LHCN-M2 (cell line): Measurements from ENCODE around the gene NDUFAF5. TPM values are rescaled to one million over a fixed set of nuclear protein-coding genes. Genes with fewer than 3 reads are reported as not detected.

Source experiments
- total RNA-seq: library from RNA; depleted of rRNA; stranded (reverse); fragments of >200 nt; gene quantifications from 2 replicates; pipeline ENCODE4 v1.2.3, GENCODE V29; 2014; rRNA removed

The NDUFAF5 gene
- total RNA-seq, 1 experiment from 2014 or later = 15.3 TPM

Other genes starting within 250 kb of the NDUFAF5 start
- 5.6 and 6.3 TPM in 2 replicates for gene TASP1, start 146.1 kb upstream of the NDUFAF5 start, total RNA-seq
- gene ESF1, start 109 bp upstream of the NDUFAF5 start, total RNA-seq = 15.8 and 16.0 TPM in 2 replicates
- gene SEL1L2, start 205.6 kb downstream of the NDUFAF5 start, total RNA-seq = not detected in 2 replicates
- 0.45 and 1.1 TPM in 2 replicates for gene MACROD2, start 210.5 kb downstream of the NDUFAF5 start, total RNA-seq